Esophagus mucosa (tissue), 1 donor: ENCODE data around the gene GNGT1. TPM values are rescaled to one million over a fixed set of nuclear protein-coding genes. Genes with fewer than 3 reads are reported as not detected.

Experiments
- ATAC-seq: fragments of 200-7000 bp; cut with Tn5 transposase; one replicate; pipeline ENCODE4 v1.9.1; 2020
- total RNA-seq: library from RNA; stranded (reverse); gene quantifications from one replicate; pipeline ENCODE4 v1.2.4, GENCODE V29; 2023
- donor health status: DM: yes; HTN: yes; CAD: no.

Gene GNGT1
- total RNA-seq, 1 donor from 2014 or later: 0.08 TPM

GRCh38 chr7:93943816-93944540 lies 37.6 kb downstream of the GNGT1 start:
- no peak for ATAC-seq

- no peak for ATAC-seq
Measured at GRCh38 chr7:93944673-93945072, 38.3 kb downstream of the GNGT1 start.

- no peak for ATAC-seq
Measured at GRCh38 chr7:93945083-93945482, 38.7 kb downstream of the GNGT1 start.

- no peak for ATAC-seq
Measured at GRCh38 chr7:93945756-93946535, 39.6 kb downstream of the GNGT1 start.

- no peak for ATAC-seq
Measured at GRCh38 chr7:93948106-93948505, 41.7 kb downstream of the GNGT1 start.

GRCh38 chr7:93948873-93949272 lies 42.5 kb downstream of the GNGT1 start:
- no peak for ATAC-seq

- no peak for ATAC-seq
Measured at GRCh38 chr7:93949423-93949822, 43.1 kb downstream of the GNGT1 start.

GRCh38 chr7:93955304-93955703 lies 48.9 kb downstream of the GNGT1 start:
- no peak for ATAC-seq

GRCh38 chr7:93957767-93958166 lies 51.4 kb downstream of the GNGT1 start:
- ATAC-seq: no peak

GRCh38 chr7:93958216-93958615 lies 51.8 kb downstream of the GNGT1 start:
- ATAC-seq: no peak

GRCh38 chr7:93958651-93959050 lies 52.3 kb downstream of the GNGT1 start:
- no peak for ATAC-seq

Other genes with a start within 250 kb of the GNGT1 start
- gene TFPI2, start 15.8 kb upstream of the GNGT1 start, total RNA-seq: 0.24 TPM
- 1.4 TPM for gene GNG11, start 15.2 kb downstream of the GNGT1 start, total RNA-seq
- 12.2 TPM for gene BET1, start 97.8 kb downstream of the GNGT1 start, total RNA-seq